HepG2 (cell line): ENCODE measurements around the gene RTEL1. TPM values are rescaled to one million over a fixed set of nuclear protein-coding genes. Genes with fewer than 3 reads are reported as not detected.

Experiments
- KDM2A ChIP-seq: sonication (generic); formaldehyde crosslinking; IDR thresholded peaks from 2 replicates; pipeline ENCODE4 v1.4.0; 2020; ENCODE audit warnings: low read depth, missing genetic modification reagents, borderline replicate concordance
- MAFG ChIP-seq: sonication (generic); formaldehyde crosslinking; IDR thresholded peaks from 2 replicates; pipeline ENCODE4 v1.5.1; 2020; ENCODE audit warnings: mild to moderate bottlenecking, missing genetic modification reagents
- MXD4 ChIP-seq: IDR thresholded peaks from 2 replicates; pipeline ENCODE4 v1.6.1; 2016; ENCODE audit warnings: mild to moderate bottlenecking, missing biosample characterization, missing genetic modification reagents
- PREB ChIP-seq: sonication (generic); formaldehyde crosslinking; IDR thresholded peaks from 2 replicates; pipeline ENCODE4 v1.4.0; 2020; ENCODE audit warnings: missing genetic modification reagents
- RARG ChIP-seq: sonication (generic); formaldehyde crosslinking; IDR thresholded peaks from 2 replicates; pipeline ENCODE4 v1.4.0; 2020; ENCODE audit warnings: low read depth, mild to moderate bottlenecking, missing genetic modification reagents
- RELA ChIP-seq: sonication (generic); formaldehyde crosslinking; IDR thresholded peaks from 2 replicates; pipeline ENCODE4 v1.4.0; 2020; ENCODE audit warnings: missing genetic modification reagents
- ZBTB14 ChIP-seq: sonication (generic); formaldehyde crosslinking; IDR thresholded peaks from 2 replicates; pipeline ENCODE4 v1.4.0; 2020; ENCODE audit warnings: missing genetic modification reagents
- ZMYM4 ChIP-seq: sonication (generic); formaldehyde crosslinking; IDR thresholded peaks from 2 replicates; pipeline ENCODE4 v1.8.1; 2023; ENCODE audit warnings: mild to moderate bottlenecking, missing genetic modification reagents
- ZNF251 ChIP-seq: sonication (generic); formaldehyde crosslinking; IDR thresholded peaks from 2 replicates; pipeline ENCODE4 v1.9.0; 2021; ENCODE audit warnings: mild to moderate bottlenecking, missing genetic modification reagents
- polyA plus RNA-seq, 8 experiments: library from polyadenylated mRNA; depleted of rRNA in 3 of 8; stranded (reverse) in 7 of 8; unstranded in 1 of 8; fragments of >200 nt; fragmentation: Illumina TruSeq in 4 of 8; extraction: Trizol in 4 of 8; gene quantifications; 2 replicates each; pipeline versions ENCODE4 v1.2.1 to v1.2.3, GENCODE V29; 2011 to 2016; ENCODE audit warnings: low read depth in 4 of 8, missing spikeins in 1 of 8, mixed read lengths in 1 of 8; ENCODE audit not compliant: insufficient read depth in 1 of 8
- total RNA-seq, 5 experiments: library from RNA; depleted of rRNA; stranded (reverse); fragments of >200 nt; fragmentation: Illumina TruSeq; extraction: Trizol; gene quantifications; 2 replicates each; pipeline ENCODE4 v1.2.3, GENCODE V29; 2016; ENCODE audit warnings: low read depth in 1 of 5
- TF ChIP-seq, protein P1 (sequence below): sonication (generic); formaldehyde crosslinking; IDR thresholded peaks from 2 replicates; pipeline ENCODE4 v1.4.0; 2020; ENCODE audit warnings: missing genetic modification reagents
- TF ChIP-seq, protein P2 (sequence below): sonication (generic); formaldehyde crosslinking; IDR thresholded peaks from 2 replicates; pipeline ENCODE4 v1.5.1; 2020; ENCODE audit warnings: mild to moderate bottlenecking, missing genetic modification reagents, borderline replicate concordance
- TF ChIP-seq, protein P3 (sequence below): sonication (generic); formaldehyde crosslinking; IDR thresholded peaks from 2 replicates; pipeline ENCODE4 v1.9.0; 2021; ENCODE audit warnings: missing genetic modification reagents, mild to moderate bottlenecking, borderline replicate concordance

RTEL1 gene
- total and polyA plus RNA-seq, 2 of the 13 experiments (the other 11 are each of a cell fraction or from before 2014, with no cell fraction given), result 21.8 to 36.4 TPM

- TF ChIP-seq ZMYM4 (CRISPR knock-in tag) (peak; percentile 84), RELA (CRISPR knock-in tag) (peak; percentile 92; the same call in 1 of the 2 replicates), ZNF251 (CRISPR knock-in tag) (no peak), PREB (CRISPR knock-in tag) (0 out of 2 replicates have a peak, but pooled peaks have one; percentile 62), RARG (CRISPR knock-in tag) (no peak), MAFG (CRISPR knock-in tag) (no peak), KDM2A (CRISPR knock-in tag) (peak; percentile 99), ZBTB14 (peak; percentile 90), MXD4 (CRISPR knock-in tag) (peak; percentile 99)
- TF ChIP-seq, protein P1, sequence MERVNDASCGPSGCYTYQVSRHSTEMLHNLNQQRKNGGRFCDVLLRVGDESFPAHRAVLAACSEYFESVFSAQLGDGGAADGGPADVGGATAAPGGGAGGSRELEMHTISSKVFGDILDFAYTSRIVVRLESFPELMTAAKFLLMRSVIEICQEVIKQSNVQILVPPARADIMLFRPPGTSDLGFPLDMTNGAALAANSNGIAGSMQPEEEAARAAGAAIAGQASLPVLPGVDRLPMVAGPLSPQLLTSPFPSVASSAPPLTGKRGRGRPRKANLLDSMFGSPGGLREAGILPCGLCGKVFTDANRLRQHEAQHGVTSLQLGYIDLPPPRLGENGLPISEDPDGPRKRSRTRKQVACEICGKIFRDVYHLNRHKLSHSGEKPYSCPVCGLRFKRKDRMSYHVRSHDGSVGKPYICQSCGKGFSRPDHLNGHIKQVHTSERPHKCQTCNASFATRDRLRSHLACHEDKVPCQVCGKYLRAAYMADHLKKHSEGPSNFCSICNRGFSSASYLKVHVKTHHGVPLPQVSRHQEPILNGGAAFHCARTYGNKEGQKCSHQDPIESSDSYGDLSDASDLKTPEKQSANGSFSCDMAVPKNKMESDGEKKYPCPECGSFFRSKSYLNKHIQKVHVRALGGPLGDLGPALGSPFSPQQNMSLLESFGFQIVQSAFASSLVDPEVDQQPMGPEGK (CRISPR knock-in tag), result peak; percentile 62
- TF ChIP-seq, protein P2, sequence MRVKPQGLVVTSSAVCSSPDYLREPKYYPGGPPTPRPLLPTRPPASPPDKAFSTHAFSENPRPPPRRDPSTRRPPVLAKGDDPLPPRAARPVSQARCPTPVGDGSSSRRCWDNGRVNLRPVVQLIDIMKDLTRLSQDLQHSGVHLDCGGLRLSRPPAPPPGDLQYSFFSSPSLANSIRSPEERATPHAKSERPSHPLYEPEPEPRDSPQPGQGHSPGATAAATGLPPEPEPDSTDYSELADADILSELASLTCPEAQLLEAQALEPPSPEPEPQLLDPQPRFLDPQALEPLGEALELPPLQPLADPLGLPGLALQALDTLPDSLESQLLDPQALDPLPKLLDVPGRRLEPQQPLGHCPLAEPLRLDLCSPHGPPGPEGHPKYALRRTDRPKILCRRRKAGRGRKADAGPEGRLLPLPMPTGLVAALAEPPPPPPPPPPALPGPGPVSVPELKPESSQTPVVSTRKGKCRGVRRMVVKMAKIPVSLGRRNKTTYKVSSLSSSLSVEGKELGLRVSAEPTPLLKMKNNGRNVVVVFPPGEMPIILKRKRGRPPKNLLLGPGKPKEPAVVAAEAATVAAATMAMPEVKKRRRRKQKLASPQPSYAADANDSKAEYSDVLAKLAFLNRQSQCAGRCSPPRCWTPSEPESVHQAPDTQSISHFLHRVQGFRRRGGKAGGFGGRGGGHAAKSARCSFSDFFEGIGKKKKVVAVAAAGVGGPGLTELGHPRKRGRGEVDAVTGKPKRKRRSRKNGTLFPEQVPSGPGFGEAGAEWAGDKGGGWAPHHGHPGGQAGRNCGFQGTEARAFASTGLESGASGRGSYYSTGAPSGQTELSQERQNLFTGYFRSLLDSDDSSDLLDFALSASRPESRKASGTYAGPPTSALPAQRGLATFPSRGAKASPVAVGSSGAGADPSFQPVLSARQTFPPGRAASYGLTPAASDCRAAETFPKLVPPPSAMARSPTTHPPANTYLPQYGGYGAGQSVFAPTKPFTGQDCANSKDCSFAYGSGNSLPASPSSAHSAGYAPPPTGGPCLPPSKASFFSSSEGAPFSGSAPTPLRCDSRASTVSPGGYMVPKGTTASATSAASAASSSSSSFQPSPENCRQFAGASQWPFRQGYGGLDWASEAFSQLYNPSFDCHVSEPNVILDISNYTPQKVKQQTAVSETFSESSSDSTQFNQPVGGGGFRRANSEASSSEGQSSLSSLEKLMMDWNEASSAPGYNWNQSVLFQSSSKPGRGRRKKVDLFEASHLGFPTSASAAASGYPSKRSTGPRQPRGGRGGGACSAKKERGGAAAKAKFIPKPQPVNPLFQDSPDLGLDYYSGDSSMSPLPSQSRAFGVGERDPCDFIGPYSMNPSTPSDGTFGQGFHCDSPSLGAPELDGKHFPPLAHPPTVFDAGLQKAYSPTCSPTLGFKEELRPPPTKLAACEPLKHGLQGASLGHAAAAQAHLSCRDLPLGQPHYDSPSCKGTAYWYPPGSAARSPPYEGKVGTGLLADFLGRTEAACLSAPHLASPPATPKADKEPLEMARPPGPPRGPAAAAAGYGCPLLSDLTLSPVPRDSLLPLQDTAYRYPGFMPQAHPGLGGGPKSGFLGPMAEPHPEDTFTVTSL, result peak; percentile 60; the same call in 1 of the 2 replicates
- TF ChIP-seq, protein P3, sequence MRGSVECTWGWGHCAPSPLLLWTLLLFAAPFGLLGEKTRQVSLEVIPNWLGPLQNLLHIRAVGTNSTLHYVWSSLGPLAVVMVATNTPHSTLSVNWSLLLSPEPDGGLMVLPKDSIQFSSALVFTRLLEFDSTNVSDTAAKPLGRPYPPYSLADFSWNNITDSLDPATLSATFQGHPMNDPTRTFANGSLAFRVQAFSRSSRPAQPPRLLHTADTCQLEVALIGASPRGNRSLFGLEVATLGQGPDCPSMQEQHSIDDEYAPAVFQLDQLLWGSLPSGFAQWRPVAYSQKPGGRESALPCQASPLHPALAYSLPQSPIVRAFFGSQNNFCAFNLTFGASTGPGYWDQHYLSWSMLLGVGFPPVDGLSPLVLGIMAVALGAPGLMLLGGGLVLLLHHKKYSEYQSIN (CRISPR knock-in tag), result no peak
Observed at GRCh38 chr20:63628246-63628975, 29.7 kb upstream of the RTEL1 start (continued).
